DND-41 (cell line): ENCODE measurements around the gene CCDC43.
"Not testable (repeated sequence)": the region's sequence is repeated elsewhere in the genome, so short reads cannot be mapped to it uniquely, and the experiment has no call there.

Source experiments
- ATAC-seq: fragments of 200-7000 bp; cut with Tn5 transposase; 3 replicates; pipeline ENCODE4 v1.9.1; 2021; ENCODE audit warnings: low read depth; ENCODE audit not compliant: insufficient read depth
- DNase-seq: peaks from one replicate; pipeline ENCODE4 v3.0.0-alpha.2; 2020
- H2AFZ ChIP-seq: 2 replicates; pipeline ENCODE4 v1.6.0; 2012; ENCODE audit warnings: low read depth, low read length
- H3K27ac ChIP-seq: 2 replicates; pipeline ENCODE4 v1.5.1; 2012; ENCODE audit warnings: low read length, inconsistent platforms
- H3K27me3 ChIP-seq: fragments of 200-600 bp; sonication (generic); 2 replicates; pipeline ENCODE4 v1.6.0; 2012; ENCODE audit warnings: low read length, mild to moderate bottlenecking, inconsistent platforms; ENCODE audit not compliant: insufficient read depth, poor library complexity
- H3K36me3 ChIP-seq: 2 replicates; pipeline ENCODE4 v1.5.1; 2012; ENCODE audit warnings: low read length, inconsistent platforms; ENCODE audit not compliant: insufficient read depth
- H3K4me1 ChIP-seq: 2 replicates; pipeline ENCODE4 v1.5.1; 2012; ENCODE audit warnings: mild to moderate bottlenecking, low read length; ENCODE audit not compliant: insufficient read depth
- H3K4me2 ChIP-seq: 2 replicates; pipeline ENCODE4 v1.6.0; 2012; ENCODE audit warnings: mild to moderate bottlenecking, moderate library complexity, low read length, inconsistent platforms; ENCODE audit not compliant: insufficient read depth
- H3K4me3 ChIP-seq, 2 experiments: fragments of 200-600 bp in 1 of 2; shearing (Covaris generic) in 1 of 2; 2 replicates each; pipeline ENCODE4 v1.5.1; 2012 to 2016; ENCODE audit warnings: inconsistent platforms in 2 of 2, low read length in 2 of 2, mild to moderate bottlenecking in 2 of 2, low read depth in 1 of 2, moderate library complexity in 1 of 2
- H3K79me2 ChIP-seq: 2 replicates; pipeline ENCODE4 v1.6.0; 2012; ENCODE audit warnings: low read length, inconsistent platforms; ENCODE audit not compliant: insufficient read depth
- H3K9ac ChIP-seq: 2 replicates; pipeline ENCODE4 v1.6.0; 2012; ENCODE audit warnings: low read depth, mild to moderate bottlenecking, inconsistent platforms, low read length, moderate library complexity
- H3K9me3 ChIP-seq: 2 replicates; pipeline ENCODE4 v1.5.1; 2012; ENCODE audit warnings: low read length, moderate library complexity, mild to moderate bottlenecking, inconsistent platforms; ENCODE audit not compliant: insufficient read depth, severe bottlenecking
- H4K20me1 ChIP-seq: 2 replicates; pipeline ENCODE4 v1.6.0; 2012; ENCODE audit warnings: low read length; ENCODE audit not compliant: insufficient read depth
- EZH2 ChIP-seq: IDR thresholded peaks from 3 replicates; pipeline ENCODE4 v1.6.1; 2012; ENCODE audit warnings: borderline replicate concordance, low read depth, mild to moderate bottlenecking, moderate library complexity, low read length, inconsistent platforms; ENCODE audit not compliant: severe bottlenecking
- TF ChIP-seq, protein P1 (sequence below): IDR thresholded peaks from 2 replicates; pipeline ENCODE4 v1.5.1; 2012; ENCODE audit warnings: borderline replicate concordance, low read length, moderate library complexity, mild to moderate bottlenecking; ENCODE audit not compliant: poor library complexity, severe bottlenecking; ENCODE audit errors: extremely low read depth

CCDC43 gene

GRCh38 chr17:44719444-44719843, 29.9 kb upstream of the CCDC43 start:
- no peak overlapping the region for H2AFZ ChIP-seq
- no peaks in the 10 kb centered on the region; the same call in 1 of the 2 replicates for H3K79me2 ChIP-seq
- no peak for ATAC-seq
- no peak for TF ChIP-seq EZH2
- TF ChIP-seq, protein P1, sequence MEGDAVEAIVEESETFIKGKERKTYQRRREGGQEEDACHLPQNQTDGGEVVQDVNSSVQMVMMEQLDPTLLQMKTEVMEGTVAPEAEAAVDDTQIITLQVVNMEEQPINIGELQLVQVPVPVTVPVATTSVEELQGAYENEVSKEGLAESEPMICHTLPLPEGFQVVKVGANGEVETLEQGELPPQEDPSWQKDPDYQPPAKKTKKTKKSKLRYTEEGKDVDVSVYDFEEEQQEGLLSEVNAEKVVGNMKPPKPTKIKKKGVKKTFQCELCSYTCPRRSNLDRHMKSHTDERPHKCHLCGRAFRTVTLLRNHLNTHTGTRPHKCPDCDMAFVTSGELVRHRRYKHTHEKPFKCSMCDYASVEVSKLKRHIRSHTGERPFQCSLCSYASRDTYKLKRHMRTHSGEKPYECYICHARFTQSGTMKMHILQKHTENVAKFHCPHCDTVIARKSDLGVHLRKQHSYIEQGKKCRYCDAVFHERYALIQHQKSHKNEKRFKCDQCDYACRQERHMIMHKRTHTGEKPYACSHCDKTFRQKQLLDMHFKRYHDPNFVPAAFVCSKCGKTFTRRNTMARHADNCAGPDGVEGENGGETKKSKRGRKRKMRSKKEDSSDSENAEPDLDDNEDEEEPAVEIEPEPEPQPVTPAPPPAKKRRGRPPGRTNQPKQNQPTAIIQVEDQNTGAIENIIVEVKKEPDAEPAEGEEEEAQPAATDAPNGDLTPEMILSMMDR, result no peak
- H3K27me3 ChIP-seq, result no peaks in the 10 kb centered on the region
- H3K4me1 ChIP-seq, result no peaks in the 10 kb centered on the region
- H3K4me3 ChIP-seq, result no peak overlapping the region
- no peak for DNase-seq
- no peaks in the 10 kb centered on the region for H3K9me3 ChIP-seq
- H3K36me3 ChIP-seq, result peaks cover 36% of the 10 kb centered on the region
- no peak overlapping the region for H3K27ac ChIP-seq
- no peaks in the 10 kb centered on the region for H4K20me1 ChIP-seq
- no peak overlapping the region for H3K9ac ChIP-seq
- no peak overlapping the region for H3K4me2 ChIP-seq

DNA sequence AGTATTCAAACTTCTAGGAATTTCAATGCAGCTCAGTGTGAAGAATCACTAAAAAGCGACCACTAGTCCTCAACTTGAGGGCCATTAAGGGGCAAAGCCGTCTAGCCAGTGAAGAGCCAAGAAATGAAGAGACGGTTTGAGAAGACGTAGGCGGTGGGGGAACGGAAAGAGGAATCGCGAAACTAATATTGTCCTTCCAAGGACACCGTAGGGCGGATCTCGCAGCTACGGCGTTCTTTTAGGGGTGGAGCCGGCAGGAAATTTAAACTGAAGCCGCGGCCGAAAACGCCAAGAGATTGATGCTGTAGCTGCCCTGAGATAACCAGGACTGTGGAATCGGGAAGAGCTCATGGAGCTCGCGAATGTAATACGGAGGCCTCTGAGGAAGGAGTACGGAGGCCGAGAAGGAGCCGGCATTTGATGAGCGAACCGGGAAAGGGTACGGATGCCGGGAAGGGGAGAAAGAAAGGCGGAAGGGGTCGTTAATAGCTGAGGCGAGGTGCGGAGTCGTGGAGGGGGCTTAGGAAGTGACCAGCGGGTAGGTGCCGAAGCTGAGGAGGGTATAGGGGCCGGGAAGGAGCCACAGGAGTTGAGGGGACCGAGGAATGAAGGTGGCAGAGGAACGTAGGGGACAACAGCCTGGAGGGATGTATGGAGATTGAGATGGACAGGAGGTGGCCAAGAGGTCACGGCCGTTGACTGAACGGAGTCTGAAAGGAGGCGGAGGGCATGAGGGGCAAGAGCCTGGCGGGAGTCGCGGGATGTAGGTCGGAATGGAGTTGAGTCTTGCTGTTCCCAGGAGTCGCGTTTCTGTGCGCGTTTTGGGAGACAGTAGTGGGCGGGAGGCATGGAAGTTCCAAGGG, 19.1 kb upstream of the CCDC43 start, which contains the start of gene DBF4B:
Gene DBF4B, plus strand, starts transcription at position 265 of the 863 bp plus-strand sequence. Its CDS starts 156 bp downstream, at position 421.
- peak within 1 kb of the TSS; percentile 94 for H3K27ac ChIP-seq
- peak within 1 kb of the TSS; percentile 60 to 95 for H3K4me3 ChIP-seq
- H2AFZ ChIP-seq, result peak within 1 kb of the TSS; percentile 95
- ATAC-seq (peak; percentile 87), DNase-seq (peak; percentile 87)
- TF ChIP-seq EZH2, result no peak
- TF ChIP-seq, protein P1, result no peak
- H3K4me2 ChIP-seq, result peak within 1 kb of the TSS; percentile 97
- no peaks in the 10 kb centered on the region for H3K27me3 ChIP-seq
- H3K79me2 ChIP-seq, result peaks cover 26% of the 10 kb centered on the region
- peak within 1 kb of the TSS; percentile 82 for H3K9ac ChIP-seq
- H3K36me3 ChIP-seq, result peaks cover 3% of the 10 kb centered on the region
- H4K20me1 ChIP-seq, result no peaks in the 10 kb centered on the region
- peaks cover 27% of the 10 kb centered on the region for H3K4me1 ChIP-seq
- H3K9me3 ChIP-seq, result no peaks in the 10 kb centered on the region

DNA sequence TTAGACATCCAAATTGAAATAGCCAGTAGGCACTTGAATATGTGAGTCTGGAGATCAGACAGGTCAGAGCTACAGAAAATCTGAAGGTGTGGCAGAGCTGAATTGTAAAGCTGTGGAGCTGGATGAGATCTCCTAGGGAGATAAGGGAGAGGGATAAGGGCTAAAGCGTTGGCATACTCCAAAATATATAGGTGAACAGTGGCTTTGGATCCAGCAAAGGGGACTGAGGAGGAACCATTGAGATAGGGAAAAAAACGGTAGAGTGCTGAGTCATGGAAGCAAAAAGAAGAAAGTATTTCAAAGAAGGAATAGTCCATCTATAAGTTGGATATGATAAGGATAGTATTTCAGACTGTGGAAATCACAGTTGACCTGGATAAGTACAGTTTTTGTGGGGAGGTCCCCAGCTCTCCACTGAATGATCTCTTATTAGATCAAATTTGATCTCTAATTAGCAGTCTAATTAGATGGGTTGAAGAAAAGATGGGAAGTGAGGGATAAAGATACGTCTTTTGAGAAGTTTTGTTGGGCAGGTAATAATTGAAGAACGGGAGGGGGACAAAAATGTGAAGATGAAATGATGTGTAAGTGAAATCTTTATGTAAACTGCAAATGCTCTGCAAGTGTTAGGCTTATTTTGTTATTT, 18.3 kb upstream of the CCDC43 start:
- peak overlapping the region; percentile 60 to 95; a peak in 3 of 4 replicates for H3K4me3 ChIP-seq
- DNase-seq (no peak), ATAC-seq (no peak)
- H3K27me3 ChIP-seq, result no peaks in the 10 kb centered on the region
- TF ChIP-seq EZH2, result no peak
- TF ChIP-seq, protein P1, result no peak
- H3K27ac ChIP-seq, result peak overlapping the region; percentile 94
- peaks cover 26% of the 10 kb centered on the region for H3K79me2 ChIP-seq
- peak overlapping the region; percentile 95 for H2AFZ ChIP-seq
- H4K20me1 ChIP-seq, result no peaks in the 10 kb centered on the region
- no peaks in the 10 kb centered on the region; the same call in 1 of the 2 replicates for H3K36me3 ChIP-seq
- peak overlapping the region; percentile 97 for H3K4me2 ChIP-seq
- H3K9me3 ChIP-seq, result no peaks in the 10 kb centered on the region
- peaks cover 27% of the 10 kb centered on the region for H3K4me1 ChIP-seq
- H3K9ac ChIP-seq, result peak overlapping the region; percentile 82

GRCh38 chr17:44700288-44700687, 10.7 kb upstream of the CCDC43 start:
- not testable (repeated sequence) for H3K4me1 ChIP-seq, H3K79me2 ChIP-seq, H4K20me1 ChIP-seq, H3K4me3 ChIP-seq, H3K4me2 ChIP-seq, H3K9ac ChIP-seq, H3K27me3 ChIP-seq, H3K27ac ChIP-seq, ATAC-seq, DNase-seq, H2AFZ ChIP-seq, H3K36me3 ChIP-seq, H3K9me3 ChIP-seq
